Kidney epithelial cell (primary cell): ENCODE measurements around the gene MPC2. TPM values are rescaled to one million over a fixed set of nuclear protein-coding genes. Genes with fewer than 3 reads are reported as not detected.

Experiments
- DNase-seq: peaks from one replicate; pipeline ENCODE4 v3.0.0-alpha.2; 2010; ENCODE audit warnings: low read depth
- H3K27me3 ChIP-seq: 2 replicates; pipeline ENCODE4 v1.6.0; 2011; ENCODE audit warnings: low read length; ENCODE audit not compliant: control insufficient read depth, insufficient read depth
- H3K36me3 ChIP-seq: 2 replicates; pipeline ENCODE4 v1.5.1; 2011; ENCODE audit warnings: low read length; ENCODE audit not compliant: control insufficient read depth, insufficient read depth
- H3K4me3 ChIP-seq: 2 replicates; pipeline ENCODE4 v1.5.1; 2011; ENCODE audit warnings: low read depth, mild to moderate bottlenecking, control low read depth, low read length
- total RNA-seq: library from RNA; depleted of rRNA; stranded (reverse); fragments of >200 nt; gene quantifications from 2 replicates; pipeline ENCODE4 v1.2.3, GENCODE V29; 2015
- TF ChIP-seq, protein P1 (sequence below): IDR thresholded peaks from 2 replicates; pipeline ENCODE4 v1.5.1; 2011; ENCODE audit warnings: mild to moderate bottlenecking, moderate library complexity, low read length, control low read depth, inconsistent platforms; ENCODE audit not compliant: insufficient read depth, poor library complexity, severe bottlenecking

MPC2 gene
- total RNA-seq, 1 donor from 2014 or later, result 15.4 TPM

DNA sequence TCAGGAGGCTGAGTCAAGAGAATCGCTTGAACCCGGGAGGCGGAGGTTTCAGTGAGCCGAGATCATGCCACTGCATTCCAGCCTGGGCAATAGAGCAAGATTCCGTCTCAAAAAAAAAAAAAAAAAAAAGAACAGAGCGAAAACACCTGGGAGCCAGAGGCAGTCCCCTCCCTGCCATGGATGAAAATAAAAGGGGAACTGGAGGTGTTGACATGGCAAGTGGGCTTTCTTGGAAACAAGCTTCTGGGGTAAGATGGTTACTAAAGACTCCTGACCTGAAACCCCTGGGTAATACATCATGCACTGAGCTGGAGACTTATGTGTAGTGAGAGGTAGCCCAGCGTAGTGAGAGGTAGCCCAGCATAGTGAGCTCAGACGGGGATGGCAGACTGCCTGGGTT, 54.5 kb downstream of the MPC2 start:
- Histone ChIP-seq H3K36me3 (no peaks in the 10 kb centered on the region), H3K4me3 (no peak overlapping the region), H3K27me3 (no peaks in the 10 kb centered on the region)
- TF ChIP-seq, protein P1, sequence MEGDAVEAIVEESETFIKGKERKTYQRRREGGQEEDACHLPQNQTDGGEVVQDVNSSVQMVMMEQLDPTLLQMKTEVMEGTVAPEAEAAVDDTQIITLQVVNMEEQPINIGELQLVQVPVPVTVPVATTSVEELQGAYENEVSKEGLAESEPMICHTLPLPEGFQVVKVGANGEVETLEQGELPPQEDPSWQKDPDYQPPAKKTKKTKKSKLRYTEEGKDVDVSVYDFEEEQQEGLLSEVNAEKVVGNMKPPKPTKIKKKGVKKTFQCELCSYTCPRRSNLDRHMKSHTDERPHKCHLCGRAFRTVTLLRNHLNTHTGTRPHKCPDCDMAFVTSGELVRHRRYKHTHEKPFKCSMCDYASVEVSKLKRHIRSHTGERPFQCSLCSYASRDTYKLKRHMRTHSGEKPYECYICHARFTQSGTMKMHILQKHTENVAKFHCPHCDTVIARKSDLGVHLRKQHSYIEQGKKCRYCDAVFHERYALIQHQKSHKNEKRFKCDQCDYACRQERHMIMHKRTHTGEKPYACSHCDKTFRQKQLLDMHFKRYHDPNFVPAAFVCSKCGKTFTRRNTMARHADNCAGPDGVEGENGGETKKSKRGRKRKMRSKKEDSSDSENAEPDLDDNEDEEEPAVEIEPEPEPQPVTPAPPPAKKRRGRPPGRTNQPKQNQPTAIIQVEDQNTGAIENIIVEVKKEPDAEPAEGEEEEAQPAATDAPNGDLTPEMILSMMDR, result no peak
- no peak for DNase-seq

DNA sequence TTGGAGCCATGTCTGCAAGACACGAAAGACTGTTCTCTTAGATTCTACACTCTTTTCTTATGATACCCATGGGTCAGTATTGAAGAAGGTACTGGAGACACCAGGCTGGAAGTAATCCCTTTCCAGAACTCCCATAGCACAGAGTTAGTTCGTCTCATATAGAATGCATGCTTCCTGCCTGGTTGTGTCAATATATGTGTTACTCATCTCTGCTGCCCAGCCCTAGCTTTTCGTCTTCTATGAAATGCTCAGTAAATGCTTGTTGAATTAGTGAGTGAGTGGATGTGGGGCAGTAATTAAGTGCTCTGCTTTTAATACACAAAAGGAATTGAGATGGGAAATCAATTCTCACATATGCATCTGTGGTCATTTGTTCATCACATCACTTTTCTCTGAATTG, 55.1 kb downstream of the MPC2 start:
- no peaks in the 10 kb centered on the region for H3K36me3 ChIP-seq
- TF ChIP-seq, protein P1, result no peak
- H3K27me3 ChIP-seq, result no peaks in the 10 kb centered on the region
- no peak for DNase-seq
- H3K4me3 ChIP-seq, result no peak overlapping the region

DNA sequence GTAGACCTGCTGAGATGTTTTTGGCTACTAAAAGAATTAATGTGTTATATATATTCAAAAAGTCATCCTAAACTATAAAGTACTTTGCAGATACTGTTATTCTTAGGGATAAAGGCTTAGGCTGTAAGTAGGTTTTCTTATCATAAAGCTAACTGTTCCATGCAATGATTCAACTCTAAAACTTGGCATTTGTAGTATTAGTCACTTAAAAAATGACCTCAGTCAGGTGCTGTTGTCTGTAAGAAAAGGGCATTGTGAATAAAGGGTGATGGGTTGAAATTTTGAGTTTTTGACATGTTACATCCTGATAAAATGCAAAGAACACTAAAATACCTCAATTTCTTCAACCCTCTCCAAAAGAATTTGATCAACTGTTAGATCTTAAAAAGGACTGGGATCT, 55.8 kb downstream of the MPC2 start:
- Histone ChIP-seq H3K36me3 (no peaks in the 10 kb centered on the region), H3K27me3 (no peaks in the 10 kb centered on the region), H3K4me3 (no peak overlapping the region)
- peak; percentile 10 for DNase-seq
- TF ChIP-seq, protein P1, result no peak

DNA sequence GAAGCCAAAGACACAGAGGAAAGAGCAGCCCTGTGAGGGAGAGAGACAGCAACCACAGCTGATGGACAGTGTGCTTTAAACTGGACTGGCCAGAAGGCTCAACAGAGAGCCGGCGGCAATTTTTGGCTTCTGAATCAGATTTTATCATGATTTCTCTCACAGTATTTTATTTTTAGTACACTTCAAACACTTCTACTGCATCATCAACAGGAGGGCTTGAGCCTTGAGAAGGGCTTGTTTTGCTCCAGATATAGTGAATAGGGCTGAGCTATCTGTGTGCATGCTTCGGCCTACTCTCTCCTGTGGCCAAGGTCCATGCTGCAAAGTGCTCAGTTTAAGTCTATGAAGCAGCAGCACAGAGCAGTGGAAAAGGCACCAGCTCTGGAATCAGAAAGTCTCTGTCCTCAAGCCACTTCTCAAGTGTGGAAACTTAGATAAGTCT, 56.3 kb downstream of the MPC2 start:
- TF ChIP-seq, protein P1, result no peak
- no peak overlapping the region for H3K4me3 ChIP-seq
- H3K27me3 ChIP-seq, result no peaks in the 10 kb centered on the region
- H3K36me3 ChIP-seq, result no peaks in the 10 kb centered on the region
- DNase-seq, result no peak

DNA sequence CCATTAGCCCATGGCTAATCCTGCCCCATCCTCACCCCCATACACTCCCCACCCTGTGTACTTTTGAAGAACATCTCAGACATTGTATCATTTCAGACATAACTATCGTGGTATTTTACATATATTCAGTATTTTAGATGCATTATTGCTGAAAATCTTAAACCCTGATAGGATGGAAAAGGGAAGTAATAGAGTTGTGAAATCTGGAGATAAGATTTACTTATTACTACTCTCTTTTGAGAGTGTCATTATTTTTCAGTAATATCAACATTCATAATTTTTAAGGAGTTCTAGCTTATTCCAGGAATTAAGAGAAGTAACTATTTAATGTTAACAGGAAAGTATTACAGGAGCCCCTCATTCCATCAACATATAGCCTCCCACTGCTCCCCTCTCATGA, 57.4 kb downstream of the MPC2 start:
- Histone ChIP-seq H3K27me3 (no peaks in the 10 kb centered on the region), H3K36me3 (no peaks in the 10 kb centered on the region), H3K4me3 (no peak overlapping the region)
- DNase-seq, result no peak
- TF ChIP-seq, protein P1, result no peak

DNA sequence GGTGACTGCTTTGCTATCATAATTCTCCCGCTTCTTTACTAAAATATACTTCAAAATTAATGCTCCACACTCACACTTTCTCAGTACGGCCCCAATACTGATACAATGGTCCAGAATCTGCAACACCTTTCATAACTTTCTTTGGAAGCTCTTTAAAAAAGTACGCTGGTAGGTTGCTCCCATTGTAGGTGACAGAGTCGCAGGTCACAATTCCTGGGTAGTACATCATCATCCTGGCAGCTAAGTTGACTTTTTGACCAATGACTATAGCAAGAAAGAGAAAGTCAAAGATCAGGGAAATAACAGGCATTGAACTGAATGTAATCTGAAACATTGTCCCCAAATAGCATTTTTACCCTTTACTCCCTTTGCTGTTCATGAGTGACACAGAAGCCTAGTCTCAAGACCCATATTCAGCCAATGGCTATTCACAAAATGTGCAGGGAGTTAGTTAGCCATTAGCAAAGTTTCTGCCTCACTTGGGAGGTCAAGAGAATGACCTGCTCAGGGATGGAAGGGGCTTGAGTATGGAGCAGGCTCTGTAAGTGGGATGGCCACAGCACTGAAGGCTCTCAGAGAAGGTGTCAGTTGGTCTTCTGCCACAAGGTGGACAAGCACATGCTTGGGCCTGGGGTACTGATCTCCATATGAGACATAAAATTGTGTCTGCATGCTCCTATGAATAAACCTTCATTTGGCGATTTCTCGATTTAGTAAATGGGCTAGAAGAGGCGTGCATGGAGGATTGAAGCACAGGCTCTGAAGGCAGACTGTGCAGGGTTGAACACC, 58.3 kb downstream of the MPC2 start:
- no peak overlapping the region for H3K4me3 ChIP-seq
- no peak for DNase-seq
- H3K27me3 ChIP-seq, result no peaks in the 10 kb centered on the region
- TF ChIP-seq, protein P1, result no peak
- no peaks in the 10 kb centered on the region for H3K36me3 ChIP-seq
